HepG2 (cell line): ENCODE results near the gene FKBP10. TPM values are rescaled to one million over a fixed set of nuclear protein-coding genes. Genes with fewer than 3 reads are reported as not detected.

Source experiments
- GTF3A ChIP-seq: sonication (generic); formaldehyde crosslinking; conservative IDR thresholded peaks from 2 replicates; pipeline ENCODE4 v1.4.0; 2020; ENCODE audit warnings: mild to moderate bottlenecking, missing genetic modification reagents
- HNRNPL ChIP-seq: fragments of 200-400 bp; formaldehyde crosslinking; IDR thresholded peaks from 2 replicates; pipeline ENCODE4 v1.6.1; 2017; ENCODE audit warnings: mild to moderate bottlenecking, low read depth, low read length
- JUN ChIP-seq: sonication (generic); formaldehyde crosslinking; IDR thresholded peaks from 2 replicates; pipeline ENCODE4 v1.4.0; 2020; ENCODE audit warnings: mild to moderate bottlenecking, missing genetic modification reagents
- KDM5A ChIP-seq: fragments of 200-600 bp; sonication (generic); IDR thresholded peaks from 2 replicates; pipeline ENCODE4 v1.7.0; 2018; ENCODE audit warnings: antibody characterized with exemption, mild to moderate bottlenecking, low read length, borderline replicate concordance
- MEIS2 ChIP-seq: sonication (generic); formaldehyde crosslinking; IDR thresholded peaks from 2 replicates; pipeline ENCODE4 v1.9.0; 2021; ENCODE audit warnings: mild to moderate bottlenecking, missing genetic modification reagents
- NRL ChIP-seq: sonication (generic); formaldehyde crosslinking; IDR thresholded peaks from 2 replicates; pipeline ENCODE4 v1.5.0; 2020; ENCODE audit warnings: missing genetic modification reagents, mild to moderate bottlenecking, moderate library complexity, borderline replicate concordance
- PAX8 ChIP-seq: sonication (generic); formaldehyde crosslinking; IDR thresholded peaks from 2 replicates; pipeline ENCODE4 v1.8.0; 2022; ENCODE audit warnings: mild to moderate bottlenecking, missing genetic modification reagents, borderline replicate concordance
- SRSF9 ChIP-seq: fragments of 200-400 bp; formaldehyde crosslinking; IDR thresholded peaks from 2 replicates; pipeline ENCODE4 v1.6.1; 2018; ENCODE audit warnings: borderline replicate concordance, mild to moderate bottlenecking, low read depth, low read length; ENCODE audit not compliant: insufficient read depth, poor library complexity, severe bottlenecking
- ZFYVE20 ChIP-seq: sonication (generic); formaldehyde crosslinking; IDR thresholded peaks from 2 replicates; pipeline ENCODE4 v1.8.0; 2023; ENCODE audit warnings: low read depth, mild to moderate bottlenecking, moderate library complexity, missing genetic modification reagents, borderline replicate concordance
- ZNF138 ChIP-seq: sonication (generic); formaldehyde crosslinking; IDR thresholded peaks from 2 replicates; pipeline ENCODE4 v1.5.0; 2020; ENCODE audit warnings: mild to moderate bottlenecking, low read depth, missing genetic modification reagents
- ZNF20 ChIP-seq: sonication (generic); formaldehyde crosslinking; IDR thresholded peaks from 2 replicates; pipeline ENCODE4 v1.4.0; 2020; ENCODE audit warnings: mild to moderate bottlenecking, moderate library complexity, missing genetic modification reagents
- ZNF256 ChIP-seq: sonication (generic); formaldehyde crosslinking; conservative IDR thresholded peaks from 2 replicates; pipeline ENCODE4 v1.4.0; 2020; ENCODE audit warnings: missing genetic modification reagents
- ZNF570 ChIP-seq: sonication (generic); formaldehyde crosslinking; IDR thresholded peaks from 2 replicates; pipeline ENCODE4 v1.4.0; 2020; ENCODE audit warnings: mild to moderate bottlenecking, missing genetic modification reagents, borderline replicate concordance
- ZNF674 ChIP-seq: sonication (generic); formaldehyde crosslinking; IDR thresholded peaks from 2 replicates; pipeline ENCODE4 v1.5.0; 2020; ENCODE audit warnings: low read depth, mild to moderate bottlenecking, missing genetic modification reagents
- ZNF788 ChIP-seq: sonication (generic); formaldehyde crosslinking; IDR thresholded peaks from 2 replicates; pipeline ENCODE4 v1.5.0; 2020; ENCODE audit warnings: mild to moderate bottlenecking, missing genetic modification reagents, borderline replicate concordance
- polyA plus RNA-seq, 8 experiments: library from polyadenylated mRNA; depleted of rRNA in 3 of 8; stranded (reverse) in 7 of 8; unstranded in 1 of 8; fragments of >200 nt; fragmentation: Illumina TruSeq in 4 of 8; extraction: Trizol in 4 of 8; gene quantifications; 2 replicates each; pipeline versions ENCODE4 v1.2.1 to v1.2.3, GENCODE V29; 2011 to 2016; ENCODE audit warnings: low read depth in 4 of 8, missing spikeins in 1 of 8, mixed read lengths in 1 of 8; ENCODE audit not compliant: insufficient read depth in 1 of 8
- total RNA-seq, 5 experiments: library from RNA; depleted of rRNA; stranded (reverse); fragments of >200 nt; fragmentation: Illumina TruSeq; extraction: Trizol; gene quantifications; 2 replicates each; pipeline ENCODE4 v1.2.3, GENCODE V29; 2016; ENCODE audit warnings: low read depth in 1 of 5
- TF ChIP-seq, protein P1 (sequence below): sonication (generic); formaldehyde crosslinking; IDR thresholded peaks from 2 replicates; pipeline ENCODE4 v1.4.0; 2020; ENCODE audit warnings: mild to moderate bottlenecking, missing genetic modification reagents
- TF ChIP-seq, protein P2 (sequence below): IDR thresholded peaks from 2 replicates; pipeline ENCODE4 v1.6.1; 2016; ENCODE audit warnings: missing genetic modification reagents, missing compliant biosample characterization
- TF ChIP-seq, protein P3 (sequence below): sonication (generic); formaldehyde crosslinking; IDR thresholded peaks from 2 replicates; pipeline ENCODE4 v1.4.0; 2020; ENCODE audit warnings: missing genetic modification reagents, mild to moderate bottlenecking, borderline replicate concordance
- TF ChIP-seq, protein P4 (sequence below): IDR thresholded peaks from 2 replicates; pipeline ENCODE4 v1.6.1; 2018; ENCODE audit warnings: missing genetic modification reagents, mild to moderate bottlenecking, missing compliant biosample characterization
- TF ChIP-seq, protein P5 (sequence below): sonication (generic); formaldehyde crosslinking; IDR thresholded peaks from 2 replicates; pipeline ENCODE4 v1.4.0; 2020; ENCODE audit warnings: missing genetic modification reagents

FKBP10 gene
- total and polyA plus RNA-seq, 2 of the 13 experiments (the other 11 are each of a cell fraction or from before 2014, with no cell fraction given): 149 to 573 TPM

DNA sequence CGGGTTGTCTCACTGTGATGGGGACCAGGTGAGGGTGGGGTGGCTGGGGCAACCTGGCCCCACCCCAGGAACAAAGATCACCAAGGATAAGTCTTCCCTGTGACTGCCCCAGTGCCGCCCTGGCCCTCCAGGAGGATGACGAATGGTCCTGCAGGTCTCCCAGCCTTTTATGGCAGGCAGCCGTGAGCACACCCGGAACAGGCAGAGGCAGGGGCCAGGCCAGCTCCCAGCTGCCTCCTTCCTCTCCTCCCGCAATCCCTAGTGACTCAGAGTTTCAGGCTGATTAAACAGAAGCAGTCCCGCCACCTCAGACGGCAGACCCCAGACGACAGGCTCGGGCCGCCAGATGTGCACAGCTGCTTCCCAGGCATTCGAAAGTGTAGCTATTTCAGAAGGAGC is 39.6 kb upstream of the FKBP10 start (continued):
- TF ChIP-seq, protein P1, sequence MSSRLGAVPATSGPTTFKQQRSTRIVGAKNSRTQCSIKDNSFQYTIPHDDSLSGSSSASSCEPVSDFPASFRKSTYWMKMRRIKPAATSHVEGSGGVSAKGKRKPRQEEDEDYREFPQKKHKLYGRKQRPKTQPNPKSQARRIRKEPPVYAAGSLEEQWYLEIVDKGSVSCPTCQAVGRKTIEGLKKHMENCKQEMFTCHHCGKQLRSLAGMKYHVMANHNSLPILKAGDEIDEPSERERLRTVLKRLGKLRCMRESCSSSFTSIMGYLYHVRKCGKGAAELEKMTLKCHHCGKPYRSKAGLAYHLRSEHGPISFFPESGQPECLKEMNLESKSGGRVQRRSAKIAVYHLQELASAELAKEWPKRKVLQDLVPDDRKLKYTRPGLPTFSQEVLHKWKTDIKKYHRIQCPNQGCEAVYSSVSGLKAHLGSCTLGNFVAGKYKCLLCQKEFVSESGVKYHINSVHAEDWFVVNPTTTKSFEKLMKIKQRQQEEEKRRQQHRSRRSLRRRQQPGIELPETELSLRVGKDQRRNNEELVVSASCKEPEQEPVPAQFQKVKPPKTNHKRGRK: no peak
- TF ChIP-seq GTF3A (0 out of 2 replicates have a peak, but pooled peaks have one; percentile 74), SRSF9 (no peak), PAX8 (CRISPR knock-in tag) (0 out of 2 replicates have a peak, but pooled peaks have one; percentile 43), ZNF570 (CRISPR knock-in tag) (0 out of 2 replicates have a peak, but pooled peaks have one; percentile 48), ZFYVE20 (CRISPR knock-in tag) (no peak), HNRNPL (0 out of 2 replicates have a peak, but pooled peaks have one; percentile 18), JUN (0 out of 2 replicates have a peak, but pooled peaks have one; percentile 54), ZNF674 (CRISPR knock-in tag) (no peak), ZNF20 (CRISPR knock-in tag) (no peak), MEIS2 (0 out of 2 replicates have a peak, but pooled peaks have one; percentile 41), KDM5A (0 out of 2 replicates have a peak, but pooled peaks have one; percentile 40), NRL (CRISPR knock-in tag) (no peak; the same call in 1 of the 2 replicates), ZNF138 (CRISPR knock-in tag) (peak; percentile 42; the same call in 1 of the 2 replicates), ZNF256 (CRISPR knock-in tag) (no peak), ZNF788 (CRISPR knock-in tag) (peak; percentile 18; the same call in 1 of the 2 replicates)
- TF ChIP-seq, protein P2, sequence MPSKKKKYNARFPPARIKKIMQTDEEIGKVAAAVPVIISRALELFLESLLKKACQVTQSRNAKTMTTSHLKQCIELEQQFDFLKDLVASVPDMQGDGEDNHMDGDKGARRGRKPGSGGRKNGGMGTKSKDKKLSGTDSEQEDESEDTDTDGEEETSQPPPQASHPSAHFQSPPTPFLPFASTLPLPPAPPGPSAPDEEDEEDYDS: peak; percentile 40; the same call in 1 of the 2 replicates
- TF ChIP-seq, protein P3, sequence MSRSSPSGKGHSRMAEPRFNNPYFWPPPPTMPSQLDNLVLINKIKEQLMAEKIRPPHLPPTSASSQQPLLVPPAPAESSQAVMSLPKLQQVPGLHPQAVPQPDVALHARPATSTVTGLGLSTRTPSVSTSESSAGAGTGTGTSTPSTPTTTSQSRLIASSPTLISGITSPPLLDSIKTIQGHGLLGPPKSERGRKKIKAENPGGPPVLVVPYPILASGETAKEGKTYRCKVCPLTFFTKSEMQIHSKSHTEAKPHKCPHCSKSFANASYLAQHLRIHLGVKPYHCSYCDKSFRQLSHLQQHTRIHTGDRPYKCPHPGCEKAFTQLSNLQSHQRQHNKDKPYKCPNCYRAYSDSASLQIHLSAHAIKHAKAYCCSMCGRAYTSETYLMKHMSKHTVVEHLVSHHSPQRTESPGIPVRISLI (CRISPR knock-in tag): peak; percentile 45; the same call in 1 of the 2 replicates
- TF ChIP-seq, protein P4, sequence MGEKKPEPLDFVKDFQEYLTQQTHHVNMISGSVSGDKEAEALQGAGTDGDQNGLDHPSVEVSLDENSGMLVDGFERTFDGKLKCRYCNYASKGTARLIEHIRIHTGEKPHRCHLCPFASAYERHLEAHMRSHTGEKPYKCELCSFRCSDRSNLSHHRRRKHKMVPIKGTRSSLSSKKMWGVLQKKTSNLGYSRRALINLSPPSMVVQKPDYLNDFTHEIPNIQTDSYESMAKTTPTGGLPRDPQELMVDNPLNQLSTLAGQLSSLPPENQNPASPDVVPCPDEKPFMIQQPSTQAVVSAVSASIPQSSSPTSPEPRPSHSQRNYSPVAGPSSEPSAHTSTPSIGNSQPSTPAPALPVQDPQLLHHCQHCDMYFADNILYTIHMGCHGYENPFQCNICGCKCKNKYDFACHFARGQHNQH: 0 out of 2 replicates have a peak, but pooled peaks have one; percentile 24
- TF ChIP-seq, protein P5, sequence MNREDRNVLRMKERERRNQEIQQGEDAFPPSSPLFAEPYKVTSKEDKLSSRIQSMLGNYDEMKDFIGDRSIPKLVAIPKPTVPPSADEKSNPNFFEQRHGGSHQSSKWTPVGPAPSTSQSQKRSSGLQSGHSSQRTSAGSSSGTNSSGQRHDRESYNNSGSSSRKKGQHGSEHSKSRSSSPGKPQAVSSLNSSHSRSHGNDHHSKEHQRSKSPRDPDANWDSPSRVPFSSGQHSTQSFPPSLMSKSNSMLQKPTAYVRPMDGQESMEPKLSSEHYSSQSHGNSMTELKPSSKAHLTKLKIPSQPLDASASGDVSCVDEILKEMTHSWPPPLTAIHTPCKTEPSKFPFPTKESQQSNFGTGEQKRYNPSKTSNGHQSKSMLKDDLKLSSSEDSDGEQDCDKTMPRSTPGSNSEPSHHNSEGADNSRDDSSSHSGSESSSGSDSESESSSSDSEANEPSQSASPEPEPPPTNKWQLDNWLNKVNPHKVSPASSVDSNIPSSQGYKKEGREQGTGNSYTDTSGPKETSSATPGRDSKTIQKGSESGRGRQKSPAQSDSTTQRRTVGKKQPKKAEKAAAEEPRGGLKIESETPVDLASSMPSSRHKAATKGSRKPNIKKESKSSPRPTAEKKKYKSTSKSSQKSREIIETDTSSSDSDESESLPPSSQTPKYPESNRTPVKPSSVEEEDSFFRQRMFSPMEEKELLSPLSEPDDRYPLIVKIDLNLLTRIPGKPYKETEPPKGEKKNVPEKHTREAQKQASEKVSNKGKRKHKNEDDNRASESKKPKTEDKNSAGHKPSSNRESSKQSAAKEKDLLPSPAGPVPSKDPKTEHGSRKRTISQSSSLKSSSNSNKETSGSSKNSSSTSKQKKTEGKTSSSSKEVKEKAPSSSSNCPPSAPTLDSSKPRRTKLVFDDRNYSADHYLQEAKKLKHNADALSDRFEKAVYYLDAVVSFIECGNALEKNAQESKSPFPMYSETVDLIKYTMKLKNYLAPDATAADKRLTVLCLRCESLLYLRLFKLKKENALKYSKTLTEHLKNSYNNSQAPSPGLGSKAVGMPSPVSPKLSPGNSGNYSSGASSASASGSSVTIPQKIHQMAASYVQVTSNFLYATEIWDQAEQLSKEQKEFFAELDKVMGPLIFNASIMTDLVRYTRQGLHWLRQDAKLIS: 0 out of 2 replicates have a peak, but pooled peaks have one; percentile 35
